NCI-H1048 (cell line): ENCODE results near the gene CT45A1.
"Not testable (repeated sequence)": the region's sequence is repeated elsewhere in the genome, so short reads cannot be mapped to it uniquely, and the experiment has no call there.

Source experiments
- DNase-seq: peaks from one replicate; lab custom pipeline; 2025; lab: John Stamatoyannopoulos, UW

CT45A1 gene, protein sequence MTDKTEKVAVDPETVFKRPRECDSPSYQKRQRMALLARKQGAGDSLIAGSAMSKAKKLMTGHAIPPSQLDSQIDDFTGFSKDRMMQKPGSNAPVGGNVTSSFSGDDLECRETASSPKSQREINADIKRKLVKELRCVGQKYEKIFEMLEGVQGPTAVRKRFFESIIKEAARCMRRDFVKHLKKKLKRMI

DNA sequence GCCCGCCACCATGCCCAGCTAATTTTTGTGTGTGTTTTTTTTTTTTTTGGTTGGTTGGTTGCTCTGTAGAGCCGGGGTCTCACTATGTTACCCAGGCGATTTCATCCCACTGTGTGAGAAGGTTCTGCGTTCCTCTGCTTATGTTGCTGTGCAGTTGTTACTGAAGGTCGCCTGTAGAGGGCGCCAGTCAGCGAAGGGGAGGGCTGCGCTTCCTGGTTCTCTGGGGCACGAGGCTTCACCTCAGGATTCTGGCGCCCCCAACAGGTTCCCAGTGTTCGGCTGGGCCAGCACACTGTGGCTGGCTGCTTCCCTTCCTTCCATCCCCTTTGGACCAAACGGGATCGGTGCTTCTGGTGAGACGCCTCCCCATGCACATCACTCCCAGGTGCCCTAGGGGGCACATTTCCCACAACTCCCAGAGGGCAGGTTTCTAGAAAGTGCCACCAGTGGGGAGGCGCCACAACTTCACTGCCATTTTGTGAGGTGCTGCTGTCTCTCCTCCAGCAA lies at the start of gene CT45A1:
TSS of gene CT45A1 (plus strand) at position 457 of the 507 bp plus-strand sequence. CDS start 5,302 bp downstream, outside the sequence.
- DNase-seq = not testable (repeated sequence)

DNA sequence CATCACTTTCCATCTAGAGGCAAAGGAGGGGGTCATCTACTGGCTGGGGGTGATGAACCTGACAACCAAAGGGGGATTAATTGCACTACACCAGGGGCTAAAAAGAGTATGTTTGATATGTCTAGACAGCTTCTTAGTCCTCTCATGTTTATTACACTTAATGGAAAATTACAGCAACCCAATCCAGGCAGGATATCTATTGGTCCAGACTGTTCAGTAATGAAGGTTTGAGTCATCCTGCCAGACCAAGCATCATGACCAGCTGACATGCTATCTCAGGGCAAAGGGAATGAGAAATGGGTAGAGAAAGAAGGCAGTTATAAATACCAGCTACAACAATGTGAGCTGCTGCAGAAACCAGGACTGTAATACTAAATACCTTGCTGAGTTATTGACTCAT lies 40.5 kb upstream of the CT45A1 start:
- DNase-seq = not testable (repeated sequence)

DNA sequence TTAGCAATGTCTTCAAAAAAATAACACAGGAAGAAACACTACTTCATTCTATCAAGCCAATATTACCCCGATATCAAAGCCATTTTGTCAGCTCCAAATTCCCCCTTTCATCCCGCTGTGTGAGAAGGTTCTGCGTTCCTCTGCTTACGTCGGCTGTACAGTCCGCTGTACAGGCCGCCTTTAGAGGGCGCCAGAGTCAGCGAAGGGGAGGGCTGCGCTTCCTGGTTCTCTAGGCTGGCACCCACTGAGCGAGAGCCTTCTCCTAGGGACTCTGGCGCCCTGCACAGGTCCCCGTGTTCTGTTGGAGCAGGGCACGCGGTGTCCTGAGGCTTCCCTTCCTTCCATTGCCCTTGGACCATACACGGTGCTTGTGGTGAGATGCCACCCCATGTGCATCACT lies 25.3 kb upstream of the CT45A1 start:
- DNase-seq = no peak

DNA sequence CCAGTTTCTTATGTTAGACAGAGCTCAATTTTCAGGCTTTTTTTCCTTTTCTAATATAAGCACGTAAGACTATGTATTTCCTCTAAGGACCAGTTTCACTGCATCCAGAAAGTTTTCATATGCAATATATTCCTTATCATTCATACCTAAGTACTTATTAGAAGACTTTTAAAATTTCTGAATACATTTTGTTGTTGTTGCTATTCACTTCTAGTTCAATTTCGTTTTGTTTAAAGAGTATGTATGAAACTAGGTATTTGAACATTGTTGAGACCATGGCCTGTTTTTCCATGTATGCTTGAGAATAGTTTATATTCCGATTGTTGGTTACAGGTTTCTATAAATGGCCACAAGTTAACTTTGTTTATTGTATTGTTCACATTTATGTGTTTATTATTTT lies 18.0 kb upstream of the CT45A1 start:
- DNase-seq = no peak

DNA sequence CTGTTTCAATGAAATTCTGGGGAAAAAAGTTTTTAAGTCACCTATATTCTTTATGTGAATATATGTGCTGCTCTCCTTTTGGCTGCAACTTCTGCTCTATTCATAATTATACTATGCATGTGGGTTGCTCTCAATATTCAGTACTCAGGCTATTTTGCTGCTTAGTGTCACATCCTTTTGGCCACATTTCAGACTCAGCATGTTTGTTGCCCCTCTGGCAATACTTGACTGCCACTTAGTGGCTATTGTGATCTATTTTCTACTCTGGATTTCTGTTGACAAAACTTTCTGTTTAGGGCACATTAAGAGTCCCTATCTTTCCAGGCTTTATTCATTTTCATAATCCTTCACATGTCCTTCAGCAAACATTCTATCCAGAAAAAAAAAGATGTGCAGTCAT lies 15.8 kb upstream of the CT45A1 start:
- DNase-seq = no peak

DNA sequence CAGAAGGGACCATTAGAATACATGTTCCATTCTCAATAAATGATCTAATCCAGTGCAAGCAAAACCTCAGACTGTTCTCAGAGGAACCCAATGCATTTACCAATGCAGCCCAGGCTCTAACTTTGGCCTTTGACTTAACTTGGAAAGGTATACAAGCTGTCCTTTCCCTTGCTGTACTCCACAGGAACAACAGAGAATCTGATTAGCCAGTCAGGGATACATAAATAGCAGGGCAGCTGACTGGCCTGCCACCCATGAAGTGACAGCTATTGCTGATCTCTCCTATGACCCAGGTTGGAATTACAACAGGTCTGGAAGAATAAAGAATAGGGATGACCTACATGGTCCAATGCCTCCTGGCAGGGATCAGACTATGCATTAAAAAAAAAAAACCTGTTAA lies 14.5 kb upstream of the CT45A1 start:
- no peak for DNase-seq

DNA sequence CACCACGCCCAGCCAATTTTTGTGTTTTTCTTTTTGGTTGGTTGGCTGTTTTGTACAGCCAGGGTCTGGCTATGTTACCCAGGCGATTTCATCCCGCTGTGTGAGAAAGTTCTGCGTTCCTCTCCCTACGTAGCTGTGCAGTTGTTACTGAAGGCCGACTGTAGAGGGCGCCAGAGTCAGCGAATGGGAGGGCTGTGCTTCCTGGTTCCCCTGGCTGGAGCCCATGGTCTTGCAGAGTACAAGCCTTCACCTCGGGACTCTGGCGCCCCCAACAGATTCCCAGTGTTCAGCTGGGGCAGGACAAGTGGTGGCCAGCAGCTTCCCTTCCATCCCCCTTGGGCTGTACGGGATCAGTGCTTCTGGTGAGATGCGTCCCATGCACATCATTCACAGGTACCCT lies 5.6 kb upstream of the CT45A1 start:
- no peak for DNase-seq

DNA sequence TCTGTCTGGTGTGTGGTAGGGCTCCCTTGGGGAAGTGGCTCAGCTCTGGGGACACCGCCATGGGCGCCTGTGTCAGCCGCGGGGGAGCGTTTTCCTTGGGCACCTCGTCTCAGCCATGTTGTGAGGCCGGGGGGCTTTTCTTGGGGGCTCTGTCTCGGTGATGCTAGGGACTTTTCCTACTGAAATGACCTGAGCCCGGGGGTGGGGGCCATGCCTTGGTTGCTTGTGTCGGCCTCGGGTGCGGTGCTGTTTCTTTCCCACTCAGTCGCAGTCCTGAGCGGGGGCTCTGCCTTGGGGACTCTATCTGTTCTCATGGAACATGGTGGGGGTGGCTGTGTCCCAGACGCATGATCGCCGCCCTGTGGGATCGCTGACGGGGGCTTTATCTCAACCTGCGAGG lies 356 bp downstream of the CT45A1 start:
- DNase-seq = no peak

DNA sequence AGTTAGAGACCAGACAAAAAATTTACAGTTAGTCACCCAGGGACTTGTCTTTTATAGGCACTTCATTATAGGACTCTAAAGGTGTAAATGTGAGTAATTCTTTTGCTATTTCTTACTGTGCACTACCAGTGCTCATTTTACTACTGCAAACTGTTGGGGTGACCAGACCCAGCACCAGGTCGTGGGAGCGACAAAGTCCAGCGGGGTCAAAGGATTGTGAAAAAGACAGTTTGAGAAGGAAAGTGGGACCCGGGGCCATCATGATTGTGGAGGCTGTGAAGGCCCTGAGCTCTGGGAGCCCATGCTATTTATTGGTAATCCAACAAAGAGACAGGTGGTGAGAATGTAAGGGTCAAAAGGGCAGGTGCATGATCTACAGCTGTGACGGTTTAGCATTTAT lies 21.2 kb downstream of the CT45A1 start:
- DNase-seq = not testable (repeated sequence)

DNA sequence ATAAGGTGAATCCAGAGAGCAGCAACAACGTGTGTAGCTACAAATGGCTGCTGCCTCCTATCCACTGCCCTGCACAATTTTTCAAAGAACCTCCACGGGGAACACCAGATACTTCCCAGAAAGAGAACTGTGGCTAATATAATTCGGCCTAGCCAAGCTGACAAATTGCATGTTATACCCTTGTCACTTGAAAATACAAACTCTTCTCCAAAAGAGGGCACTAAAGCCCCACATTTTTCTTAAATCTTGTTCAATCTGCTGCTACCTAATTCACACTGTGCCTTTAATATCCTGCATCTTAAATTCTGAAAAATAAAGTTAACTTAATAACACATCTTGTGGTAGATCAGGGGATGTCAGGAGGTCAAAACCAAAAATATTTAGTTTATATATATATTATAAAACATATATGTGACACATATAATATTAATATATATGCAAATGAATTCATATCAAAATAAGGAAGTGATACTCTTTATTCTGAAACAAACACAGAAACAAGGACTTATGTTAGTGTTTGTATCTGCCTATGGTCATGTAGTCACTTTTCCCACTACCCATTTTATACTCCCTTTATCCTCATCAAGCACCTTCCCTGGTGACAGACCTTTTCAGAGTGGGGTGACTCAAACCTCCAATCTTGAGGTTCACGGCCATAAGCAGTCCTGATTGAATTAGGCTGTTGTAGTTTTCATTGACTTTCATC lies 24.1 kb downstream of the CT45A1 start:
- DNase-seq = no peak

DNA sequence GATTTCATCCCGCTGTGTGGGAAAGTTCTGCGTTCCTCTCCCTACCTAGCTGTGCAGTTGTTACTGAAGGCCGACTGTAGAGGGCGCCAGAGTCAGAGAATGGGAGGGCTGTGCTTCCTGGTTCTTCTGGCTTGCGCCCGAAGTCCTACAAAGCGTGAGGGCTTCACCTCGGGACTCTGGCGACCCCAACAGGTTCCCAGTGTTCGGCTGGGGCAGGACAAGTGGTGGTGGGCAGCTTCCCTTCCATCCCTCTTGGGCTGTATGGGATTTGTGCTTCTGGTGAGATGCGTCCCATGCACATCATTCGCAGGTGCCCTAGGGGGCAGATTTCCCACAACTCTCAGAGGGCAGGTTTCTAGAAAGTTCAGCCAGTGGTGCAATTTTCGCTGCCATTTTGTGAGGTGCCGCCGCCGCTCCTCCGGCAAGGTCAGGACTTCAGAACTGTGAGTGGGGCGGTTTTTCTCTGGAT lies 27.3 kb downstream of the CT45A1 start:
- DNase-seq = no peak

DNA sequence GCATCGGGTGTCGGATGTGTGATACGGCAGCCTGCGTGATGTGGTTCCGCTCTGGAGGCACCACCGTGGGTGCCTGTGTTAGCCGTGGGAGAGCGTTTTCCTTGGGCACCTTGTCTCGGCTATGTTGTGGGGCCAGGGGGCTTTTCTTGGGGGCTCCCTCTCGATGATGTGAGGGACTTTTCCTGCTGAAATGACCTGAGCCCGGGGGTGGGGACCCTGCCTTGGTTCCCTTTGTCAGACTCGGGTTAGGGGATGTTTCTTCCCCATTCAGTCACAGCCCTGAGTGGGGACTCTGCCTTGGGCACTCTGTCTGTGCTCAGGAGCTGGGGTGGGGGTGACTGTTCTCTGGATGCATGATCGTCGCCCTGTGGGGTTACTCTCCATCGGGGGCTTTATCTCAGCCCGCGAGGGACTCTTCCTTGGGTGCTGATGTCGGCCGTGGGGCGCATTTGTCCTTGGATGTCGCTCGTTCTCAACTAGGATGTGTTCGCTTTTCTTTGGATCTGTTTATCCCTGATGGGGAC lies 27.8 kb downstream of the CT45A1 start:
- no peak for DNase-seq

DNA sequence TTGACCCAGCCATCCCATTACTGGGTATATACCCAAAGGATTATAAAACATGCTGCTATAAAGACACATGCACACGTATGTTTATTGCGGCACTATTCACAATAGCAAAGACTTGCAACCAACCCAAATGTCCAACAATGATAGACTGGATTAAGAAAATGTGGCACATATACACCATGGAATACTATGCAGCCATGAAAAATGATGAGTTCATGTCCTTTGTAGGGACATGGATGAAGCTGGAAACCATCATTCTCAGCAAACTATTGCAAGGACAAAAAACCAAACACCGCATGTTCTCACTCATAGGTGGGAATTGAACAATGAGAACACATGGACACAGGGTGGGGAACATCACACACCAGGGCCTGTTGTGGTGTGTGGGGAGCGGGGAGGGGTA lies 31.3 kb downstream of the CT45A1 start:
- DNase-seq = not testable (repeated sequence)

DNA sequence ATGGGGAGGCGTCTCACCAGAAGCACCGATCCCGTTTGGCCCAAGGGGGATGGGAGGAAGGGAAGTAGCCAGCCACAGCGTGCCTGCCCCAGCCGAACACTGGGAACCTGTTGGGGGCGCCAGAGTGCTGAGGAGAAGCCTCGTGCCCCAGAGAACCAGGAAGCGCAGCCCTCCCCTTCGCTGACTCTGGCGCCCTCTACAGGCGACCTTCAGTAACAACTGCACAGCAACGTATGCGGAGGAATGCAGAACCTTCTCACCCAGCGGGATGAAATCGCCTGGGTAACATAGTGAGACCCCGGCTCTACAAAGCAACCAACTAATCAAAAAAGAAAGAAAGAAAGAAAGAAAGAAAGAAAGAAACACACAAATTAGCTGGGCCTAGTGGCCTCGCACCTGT lies 54.7 kb downstream of the CT45A1 start, which contains the start of gene CT45A3:
TSS of gene CT45A3 (minus strand) at position 101 of the 400 bp plus-strand sequence. CDS start 3,747 bp downstream, outside the sequence.
- DNase-seq = not testable (repeated sequence)
